Uterus (tissue), 2 donors: ENCODE measurements around the gene ARHGAP18.

Experiments
- POLR2A ChIP-seq, 2 donors: fragments of 450-650 bp; IDR thresholded peaks; one replicate each; pipeline ENCODE4 v1.6.1; 2016; ENCODE audit warnings: antibody characterized with exemption in 2 of 2, mild to moderate bottlenecking in 1 of 2, moderate library complexity in 1 of 2
- TF ChIP-seq, protein P1 (sequence below), 4 experiments: fragments of 200-600 bp in 2 of 4; fragments of 450-650 bp in 2 of 4; sonication (generic) in 2 of 4; IDR thresholded peaks; one replicate each; pipeline ENCODE4 v1.5.1; 2016 to 2019; ENCODE audit warnings: antibody characterized with exemption in 4 of 4, mild to moderate bottlenecking in 2 of 4, moderate library complexity in 1 of 4

DNA sequence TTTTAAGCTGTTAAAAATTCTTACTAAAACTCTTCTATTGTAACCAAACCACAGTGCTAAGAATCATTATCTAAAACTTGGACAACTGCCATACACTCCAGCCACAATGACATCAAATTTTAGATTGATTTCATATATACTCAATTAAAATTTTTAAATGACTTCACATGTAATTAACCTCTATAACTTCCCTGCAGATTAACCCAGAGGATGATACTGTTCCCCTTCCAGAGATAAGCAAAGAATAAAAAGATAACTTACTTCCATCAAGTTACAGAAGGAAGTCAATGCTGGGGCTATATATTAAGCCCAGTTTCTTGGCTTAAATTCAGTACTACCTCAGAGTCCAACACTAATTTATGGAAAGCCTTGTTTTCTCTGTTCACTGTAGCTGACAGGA is 71.3 kb downstream of the ARHGAP18 start:
- no peak for TF ChIP-seq POLR2A (IDR thresholded peaks at IDR 0.05)
- TF ChIP-seq, protein P1, sequence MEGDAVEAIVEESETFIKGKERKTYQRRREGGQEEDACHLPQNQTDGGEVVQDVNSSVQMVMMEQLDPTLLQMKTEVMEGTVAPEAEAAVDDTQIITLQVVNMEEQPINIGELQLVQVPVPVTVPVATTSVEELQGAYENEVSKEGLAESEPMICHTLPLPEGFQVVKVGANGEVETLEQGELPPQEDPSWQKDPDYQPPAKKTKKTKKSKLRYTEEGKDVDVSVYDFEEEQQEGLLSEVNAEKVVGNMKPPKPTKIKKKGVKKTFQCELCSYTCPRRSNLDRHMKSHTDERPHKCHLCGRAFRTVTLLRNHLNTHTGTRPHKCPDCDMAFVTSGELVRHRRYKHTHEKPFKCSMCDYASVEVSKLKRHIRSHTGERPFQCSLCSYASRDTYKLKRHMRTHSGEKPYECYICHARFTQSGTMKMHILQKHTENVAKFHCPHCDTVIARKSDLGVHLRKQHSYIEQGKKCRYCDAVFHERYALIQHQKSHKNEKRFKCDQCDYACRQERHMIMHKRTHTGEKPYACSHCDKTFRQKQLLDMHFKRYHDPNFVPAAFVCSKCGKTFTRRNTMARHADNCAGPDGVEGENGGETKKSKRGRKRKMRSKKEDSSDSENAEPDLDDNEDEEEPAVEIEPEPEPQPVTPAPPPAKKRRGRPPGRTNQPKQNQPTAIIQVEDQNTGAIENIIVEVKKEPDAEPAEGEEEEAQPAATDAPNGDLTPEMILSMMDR (IDR thresholded peaks at IDR 0.05): no peak
